ENCODE measurements around the gene MREG.
A peak's percentile ranks its signal among the peaks of the same experiment; 100 is the strongest.

Gene MREG

GRCh38 chr2:215920244-215921100 lies 92.9 kb downstream of the MREG start:
- peak; percentile 3 to 13 for DNase-seq (ENCODE audit: extremely low read depth in 1 of 2, low read depth in 1 of 2)

DNA sequence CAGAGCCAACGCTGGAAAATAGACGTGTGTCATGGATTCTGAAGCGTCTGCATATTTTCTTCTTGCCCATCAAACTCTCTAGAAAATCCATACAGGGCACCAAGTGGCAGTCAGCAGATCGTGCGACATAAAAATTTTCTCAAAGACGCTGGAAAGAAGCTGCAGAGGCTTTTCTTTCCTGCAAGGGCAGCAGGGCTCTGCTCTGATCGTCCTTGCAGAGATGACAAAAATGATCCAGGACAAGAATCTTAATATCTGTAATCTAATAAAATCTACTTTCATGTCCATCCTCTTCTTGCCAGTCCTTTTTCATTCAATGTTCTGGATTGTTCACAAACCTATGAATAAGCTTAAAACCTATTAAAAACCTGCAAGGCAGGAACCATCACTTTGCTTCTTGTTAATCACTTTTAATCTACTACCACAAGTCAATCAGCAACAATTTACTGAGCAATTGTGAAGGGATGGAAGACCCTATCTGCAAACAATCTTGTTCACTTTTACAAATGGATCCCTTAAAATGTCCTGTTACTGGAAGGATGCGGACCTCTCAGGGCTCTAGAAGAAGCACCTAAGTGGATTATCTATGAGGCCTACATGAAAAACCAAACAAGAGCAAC lies 93.6 kb downstream of the MREG start:
- no peak for DNase-seq (ENCODE audit: extremely low read depth in 1 of 2, low read depth in 1 of 2)

GRCh38 chr2:215918901-215919599 lies 94.3 kb downstream of the MREG start:
- no peak for DNase-seq (ENCODE audit: extremely low read depth in 1 of 2, low read depth in 1 of 2)

DNA sequence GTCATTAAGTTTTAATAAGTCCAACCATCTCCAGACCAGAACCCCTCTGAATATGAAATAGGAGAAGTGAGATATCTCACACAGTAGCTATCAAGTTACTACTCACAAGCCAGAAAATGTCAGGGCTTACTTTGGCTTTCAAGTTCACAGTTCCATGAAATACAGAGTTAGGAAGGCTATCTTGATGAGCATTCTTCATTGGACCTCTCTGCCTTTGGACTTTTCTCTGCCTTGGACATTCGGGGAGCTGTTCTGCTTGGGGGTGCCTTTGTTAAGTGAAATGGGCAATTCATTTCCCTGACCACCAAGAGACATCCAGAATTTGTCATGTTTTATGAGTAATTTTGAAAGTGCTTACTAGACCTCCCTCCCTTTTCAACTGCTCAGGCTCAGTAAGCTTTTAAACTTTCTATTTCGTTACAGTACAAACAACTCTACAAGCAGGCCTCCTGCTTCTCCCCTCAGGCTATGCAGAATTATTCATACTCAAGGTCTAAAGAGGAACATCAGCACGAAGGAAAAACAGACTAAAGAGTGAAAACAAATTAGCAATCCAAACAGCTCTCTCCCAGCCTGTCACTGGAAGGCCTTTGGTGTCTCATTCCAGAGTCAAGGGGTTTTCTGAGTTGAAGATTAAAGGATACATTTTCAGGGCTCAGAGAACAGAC lies 95.3 kb downstream of the MREG start:
- DNase-seq (ENCODE audit: extremely low read depth in 1 of 2, low read depth in 1 of 2) = no peak

DNA sequence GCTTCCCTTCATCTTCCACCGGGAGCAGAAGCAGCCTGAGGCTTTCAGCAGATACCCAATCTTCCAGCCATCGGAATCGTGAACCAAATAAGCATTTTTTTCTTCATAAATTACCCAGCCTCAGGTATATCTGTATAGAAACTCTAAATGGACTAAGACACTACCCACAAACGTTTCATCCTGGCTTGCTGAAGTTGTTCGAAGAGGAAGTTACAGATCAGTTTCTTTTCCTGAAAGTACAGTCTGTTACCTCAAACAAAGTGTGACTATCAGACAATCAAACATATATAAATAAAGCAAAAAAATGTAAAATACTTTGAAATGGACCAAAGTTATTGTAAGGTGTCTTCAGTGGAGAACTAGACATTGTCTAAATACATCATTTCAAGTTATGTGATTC lies 97.9 kb downstream of the MREG start:
- DNase-seq (ENCODE audit: extremely low read depth in 1 of 2, low read depth in 1 of 2) = no peak

DNA sequence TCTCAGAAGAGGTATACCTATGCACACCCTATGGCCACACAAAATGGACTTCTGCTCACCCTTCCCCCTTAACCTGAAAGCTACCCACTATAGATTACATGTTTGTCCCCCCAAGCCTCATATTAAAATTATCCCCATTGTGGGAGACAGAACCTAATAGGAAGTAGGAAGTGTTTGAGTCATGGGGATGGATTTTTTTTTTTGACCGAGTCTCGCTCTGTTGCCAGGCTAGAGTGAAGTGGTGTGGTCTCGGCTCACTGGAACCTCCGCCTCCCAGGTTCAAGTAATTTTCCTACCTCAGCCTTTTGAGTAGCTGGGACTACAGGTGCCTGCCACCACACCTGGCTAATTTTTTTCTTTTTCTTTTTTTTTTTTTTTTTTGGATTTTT lies 98.6 kb downstream of the MREG start:
- no peak for DNase-seq (ENCODE audit: extremely low read depth in 1 of 2, low read depth in 1 of 2)

DNA sequence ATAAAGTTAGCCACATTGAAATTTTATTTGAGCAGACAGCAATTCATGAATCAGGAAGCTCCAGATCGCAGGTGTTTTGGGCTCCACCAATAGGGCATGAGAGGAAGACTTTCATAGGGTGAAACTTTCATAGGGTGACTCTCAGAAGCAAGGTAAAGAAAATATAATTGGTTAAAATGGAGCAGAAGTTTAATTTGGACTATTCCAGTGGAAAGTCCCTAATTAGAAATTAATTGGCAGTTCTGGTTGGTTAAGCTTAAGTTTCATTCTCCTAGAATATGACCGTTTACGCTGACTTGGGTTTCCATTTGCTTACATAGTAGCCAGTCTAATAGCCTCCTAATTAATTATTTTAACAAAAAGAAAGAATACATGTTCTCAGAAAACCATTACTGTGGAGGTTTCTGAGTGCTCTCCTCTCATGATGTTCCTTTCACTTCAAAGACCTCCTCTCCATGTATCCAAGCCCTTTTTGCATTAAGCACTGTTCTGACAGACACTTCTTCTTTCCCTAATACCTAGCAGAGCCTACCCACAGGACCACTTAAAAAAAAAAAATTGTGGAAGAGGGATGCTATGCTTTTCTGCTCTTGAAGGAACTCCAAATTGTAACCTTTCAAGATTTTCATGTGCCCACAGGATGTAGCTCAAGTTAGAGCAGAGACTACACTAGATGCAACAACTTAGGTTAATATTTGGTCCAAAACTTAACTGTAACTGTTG lies 99.1 kb downstream of the MREG start:
- no peak for DNase-seq (ENCODE audit: extremely low read depth in 1 of 2, low read depth in 1 of 2)

GRCh38 chr2:215912299-215912842 lies 101.0 kb downstream of the MREG start:
- no peak for DNase-seq (ENCODE audit: extremely low read depth in 1 of 2, low read depth in 1 of 2)

- DNase-seq (ENCODE audit: extremely low read depth in 1 of 2, low read depth in 1 of 2) = no peak
These were observed 101.9 kb downstream of the MREG start for GRCh38 chr2:215911301-215912085.

- no peak for DNase-seq (ENCODE audit: extremely low read depth in 1 of 2, low read depth in 1 of 2)
These were observed 103.2 kb downstream of the MREG start for GRCh38 chr2:215910180-215910579.

DNA sequence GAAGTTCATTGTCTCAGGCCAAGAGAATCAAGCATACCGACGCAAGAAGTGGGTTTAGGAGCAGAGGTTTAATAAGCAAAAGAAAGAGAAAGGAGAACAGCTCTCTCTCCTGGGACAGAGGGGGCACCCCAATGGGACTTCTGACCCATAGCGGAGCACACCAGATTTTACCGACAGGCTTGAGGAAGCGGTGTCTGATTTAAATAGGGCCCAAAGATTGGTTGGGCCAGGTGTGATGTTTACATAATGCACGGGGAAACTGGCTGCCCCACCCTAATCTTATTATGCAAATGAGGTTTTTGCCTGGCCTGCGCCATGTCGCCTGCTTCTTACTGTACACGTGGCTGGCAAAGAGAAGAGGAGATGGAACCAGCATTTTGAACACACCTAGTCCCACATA lies 106.2 kb downstream of the MREG start:
- DNase-seq (ENCODE audit: extremely low read depth in 1 of 2, low read depth in 1 of 2) = no peak

- no peak for DNase-seq (ENCODE audit: extremely low read depth in 1 of 2, low read depth in 1 of 2)
These were observed 106.9 kb downstream of the MREG start for GRCh38 chr2:215906458-215906857.

DNA sequence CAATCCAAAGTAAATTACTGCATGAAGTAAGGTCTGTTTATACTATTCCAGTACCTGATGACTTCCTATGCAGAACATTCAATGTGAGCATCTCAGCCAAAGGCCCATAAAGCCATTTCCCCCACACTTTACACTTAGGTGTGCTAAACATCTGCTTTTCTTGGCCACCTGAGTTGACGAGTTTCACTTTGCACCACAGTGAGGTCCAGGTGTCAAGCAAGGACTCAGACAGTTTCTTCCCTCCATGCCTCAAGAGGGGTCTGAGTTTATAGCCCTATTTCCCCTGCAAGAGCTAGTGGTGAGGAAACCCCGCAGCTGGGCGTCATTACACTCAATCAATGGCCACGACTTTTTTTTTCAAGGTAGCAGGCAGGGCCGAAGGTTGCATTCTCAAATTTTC lies 107.7 kb downstream of the MREG start:
- no peak for DNase-seq (ENCODE audit: extremely low read depth in 1 of 2, low read depth in 1 of 2)

GRCh38 chr2:215904101-215904500 lies 109.2 kb downstream of the MREG start:
- DNase-seq (ENCODE audit: extremely low read depth in 1 of 2, low read depth in 1 of 2) = no peak

DNA sequence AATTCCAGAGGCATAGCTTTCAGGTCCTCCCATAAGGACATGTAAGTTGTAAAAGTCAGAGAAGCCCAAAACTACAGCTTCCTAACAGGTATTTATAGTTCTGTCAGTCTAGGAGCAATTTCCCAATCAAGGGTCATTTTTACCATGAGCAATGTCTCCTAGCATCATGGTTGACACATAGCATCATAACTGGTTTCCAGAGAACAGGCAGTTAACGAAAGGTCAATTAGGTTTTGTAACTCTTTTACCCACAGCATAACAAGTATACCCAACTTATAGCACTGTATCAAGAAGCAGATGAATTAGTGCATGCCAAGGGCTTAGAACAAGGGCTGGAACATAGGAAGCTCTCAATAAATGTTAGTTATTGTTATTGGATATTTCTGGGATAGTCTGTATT lies 110.1 kb downstream of the MREG start:
- DNase-seq (ENCODE audit: extremely low read depth in 1 of 2, low read depth in 1 of 2) = no peak

GRCh38 chr2:215901796-215902195 lies 111.6 kb downstream of the MREG start:
- DNase-seq (ENCODE audit: extremely low read depth in 1 of 2, low read depth in 1 of 2) = no peak

- DNase-seq (ENCODE audit: extremely low read depth in 1 of 2, low read depth in 1 of 2) = no peak
These were observed 112.5 kb downstream of the MREG start for GRCh38 chr2:215900843-215901242.

GRCh38 chr2:215900203-215900611 lies 113.1 kb downstream of the MREG start:
- no peak for DNase-seq (ENCODE audit: extremely low read depth in 1 of 2, low read depth in 1 of 2)

Measured in activated CD8-positive, alpha-beta memory T cell treated with anti-CD3 and anti-CD28 coated beads for 1 hour (primary cell).